ENCODE measurements around the gene OR13J1.

OR13J1 gene

GRCh38 chr9:35842020-35842745, 28.0 kb downstream of the OR13J1 start:
- H3K9me3 ChIP-seq (ENCODE audit: insufficient read depth, low read length), result no peaks in the 10 kb centered on the region
- no peaks in the 10 kb centered on the region for H4K20me1 ChIP-seq (ENCODE audit: low read depth, low read length)
- H3F3A ChIP-seq (ENCODE audit: insufficient read depth), result no peaks in the 10 kb centered on the region
- H3K79me2 ChIP-seq (ENCODE audit: insufficient read depth, low read length), result no peaks in the 10 kb centered on the region
- no peak for TF ChIP-seq EZH2phosphoT487 (conservative IDR thresholded peaks at IDR 0.05; ENCODE audit: low read length)
- TF ChIP-seq CTCF (IDR thresholded peaks at IDR 0.05; ENCODE audit: insufficient read depth, low read length, poor library complexity, severe bottlenecking), result no peak
- no peak overlapping the region for H2AFZ ChIP-seq (ENCODE audit: low read depth, low read length, severe bottlenecking)
- H3K9me2 ChIP-seq (replicated peaks; ENCODE audit: insufficient read depth, low read length), result no peaks in the 10 kb centered on the region
- no peaks in the 10 kb centered on the region for H3K36me3 ChIP-seq (ENCODE audit: low read length)
- H3K27ac ChIP-seq (ENCODE audit: low read depth, low read length), result no peak overlapping the region
- H3K4me3 ChIP-seq (ENCODE audit: insufficient read depth, low read length, poor library complexity, severe bottlenecking), result no peak overlapping the region
- no peak overlapping the region for H3K9ac ChIP-seq (ENCODE audit: low read length)
- H3K27me3 ChIP-seq (ENCODE audit: low read length), result no peaks in the 10 kb centered on the region
- H3K4me2 ChIP-seq (ENCODE audit: low read depth, low read length, poor library complexity, severe bottlenecking), result no peak overlapping the region

DNA sequence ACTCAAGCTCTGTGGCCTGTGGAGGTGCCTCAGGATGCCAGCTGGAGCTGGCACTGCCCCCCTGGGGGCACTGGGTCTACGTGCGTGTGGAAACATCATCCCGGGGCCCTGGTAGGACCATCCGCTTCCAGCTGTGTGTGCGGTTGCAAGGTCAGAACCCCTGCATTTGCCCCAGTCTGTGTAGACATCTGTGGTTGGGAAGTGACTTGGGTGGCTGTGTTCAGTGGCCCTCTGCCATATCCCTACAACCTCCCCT, 28.6 kb downstream of the OR13J1 start:
- H3K27ac ChIP-seq (ENCODE audit: low read depth, low read length), result no peak overlapping the region
- no peaks in the 10 kb centered on the region for H3K27me3 ChIP-seq (ENCODE audit: low read length)
- no peak overlapping the region for H2AFZ ChIP-seq (ENCODE audit: low read depth, low read length, severe bottlenecking)
- no peak overlapping the region for H3K4me2 ChIP-seq (ENCODE audit: low read depth, low read length, poor library complexity, severe bottlenecking)
- H3K9ac ChIP-seq (ENCODE audit: low read length), result no peak overlapping the region
- no peaks in the 10 kb centered on the region for H3K9me3 ChIP-seq (ENCODE audit: insufficient read depth, low read length)
- H4K20me1 ChIP-seq (ENCODE audit: low read depth, low read length), result no peaks in the 10 kb centered on the region
- no peak for TF ChIP-seq EZH2phosphoT487 (conservative IDR thresholded peaks at IDR 0.05; ENCODE audit: low read length)
- TF ChIP-seq CTCF (IDR thresholded peaks at IDR 0.05; ENCODE audit: insufficient read depth, low read length, poor library complexity, severe bottlenecking), result no peak
- H3K4me3 ChIP-seq (ENCODE audit: insufficient read depth, low read length, poor library complexity, severe bottlenecking), result no peak overlapping the region
- no peaks in the 10 kb centered on the region for H3F3A ChIP-seq (ENCODE audit: insufficient read depth)
- no peaks in the 10 kb centered on the region for H3K36me3 ChIP-seq (ENCODE audit: low read length)
- no peaks in the 10 kb centered on the region for H3K79me2 ChIP-seq (ENCODE audit: insufficient read depth, low read length)
- no peaks in the 10 kb centered on the region for H3K9me2 ChIP-seq (replicated peaks; ENCODE audit: insufficient read depth, low read length)

GRCh38 chr9:35840881-35841644, 29.1 kb downstream of the OR13J1 start:
- no peak overlapping the region for H3K4me3 ChIP-seq (ENCODE audit: insufficient read depth, low read length, poor library complexity, severe bottlenecking)
- H3K9me3 ChIP-seq (ENCODE audit: insufficient read depth, low read length), result no peaks in the 10 kb centered on the region
- no peak overlapping the region for H3K9ac ChIP-seq (ENCODE audit: low read length)
- H3K27me3 ChIP-seq (ENCODE audit: low read length), result no peaks in the 10 kb centered on the region
- H3K79me2 ChIP-seq (ENCODE audit: insufficient read depth, low read length), result no peaks in the 10 kb centered on the region
- no peaks in the 10 kb centered on the region for H3F3A ChIP-seq (ENCODE audit: insufficient read depth)
- no peaks in the 10 kb centered on the region for H3K36me3 ChIP-seq (ENCODE audit: low read length)
- no peaks in the 10 kb centered on the region for H4K20me1 ChIP-seq (ENCODE audit: low read depth, low read length)
- TF ChIP-seq EZH2phosphoT487 (conservative IDR thresholded peaks at IDR 0.05; ENCODE audit: low read length), result no peak
- no peak for TF ChIP-seq CTCF (IDR thresholded peaks at IDR 0.05; ENCODE audit: insufficient read depth, low read length, poor library complexity, severe bottlenecking)
- no peak overlapping the region for H3K27ac ChIP-seq (ENCODE audit: low read depth, low read length)
- no peak overlapping the region for H3K4me2 ChIP-seq (ENCODE audit: low read depth, low read length, poor library complexity, severe bottlenecking)
- no peak overlapping the region for H2AFZ ChIP-seq (ENCODE audit: low read depth, low read length, severe bottlenecking)
- no peaks in the 10 kb centered on the region for H3K9me2 ChIP-seq (replicated peaks; ENCODE audit: insufficient read depth, low read length)

All from SU-DHL-6 (cell line).